Measurements from ENCODE around the gene SORL1-AS1.

The SORL1-AS1 gene

GRCh38 chr11:121445071-121445768 lies 7.5 kb downstream of the SORL1-AS1 start:
- Histone ChIP-seq H3K9ac (ENCODE audit: insufficient read depth in 1 of 2, low read length in 2 of 2) (no peak overlapping the region), H3K9me3 (ENCODE audit: control insufficient read depth in 4 of 4, insufficient read depth in 3 of 4, low read length in 3 of 4) (no peaks in the 10 kb centered on the region), H3K36me3 (ENCODE audit: control insufficient read depth in 4 of 4, insufficient read depth in 4 of 4, low read length in 4 of 4) (no peaks in the 10 kb centered on the region), H3K4me1 (ENCODE audit: control insufficient read depth in 5 of 5, insufficient read depth in 5 of 5, low read length in 5 of 5) (peaks cover 0 to 4% (median 3%) of the 10 kb centered on the region in 5 donors), H3K27me3 (ENCODE audit: control insufficient read depth in 3 of 3, insufficient read depth in 3 of 3, low read length in 2 of 3) (no peaks in the 10 kb centered on the region), H3K4me3 (no peak overlapping the region), H3K27ac (ENCODE audit: low read depth in 1 of 2, low read length in 1 of 2) (no peak overlapping the region)
- TF ChIP-seq CTCF (IDR thresholded peaks at IDR 0.05; ENCODE audit: control extremely low read depth, extremely low read depth) = no peak
- ATAC-seq (ENCODE audit: insufficient read depth, low FRiP score) = no peak
- DNase-seq = no peak
- 69 to 75% methylated on average over 14 of the region's 14 CpGs for WGBS, 2 donors

GRCh38 chr11:121444526-121444925 lies 8.2 kb downstream of the SORL1-AS1 start:
- 73 to 77% methylated on average over 3 of the region's 3 CpGs for WGBS, 2 donors

GRCh38 chr11:121443688-121444275 lies 9.0 kb downstream of the SORL1-AS1 start:
- ATAC-seq (ENCODE audit: insufficient read depth, low FRiP score) (no peak), DNase-seq (no peak)
- Histone ChIP-seq H3K4me3 (no peak overlapping the region), H3K9me3 (ENCODE audit: control insufficient read depth in 4 of 4, insufficient read depth in 3 of 4, low read length in 3 of 4) (no peaks in the 10 kb centered on the region), H3K27ac (ENCODE audit: low read depth in 1 of 2, low read length in 1 of 2) (no peak overlapping the region), H3K9ac (ENCODE audit: insufficient read depth in 1 of 2, low read length in 2 of 2) (no peak overlapping the region), H3K4me1 (ENCODE audit: control insufficient read depth in 5 of 5, insufficient read depth in 5 of 5, low read length in 5 of 5) (peaks cover 0 to 4% (median 3%) of the 10 kb centered on the region in 5 donors), H3K36me3 (ENCODE audit: control insufficient read depth in 4 of 4, insufficient read depth in 4 of 4, low read length in 4 of 4) (no peaks in the 10 kb centered on the region), H3K27me3 (ENCODE audit: control insufficient read depth in 3 of 3, insufficient read depth in 3 of 3, low read length in 2 of 3) (no peaks in the 10 kb centered on the region)
- TF ChIP-seq CTCF (IDR thresholded peaks at IDR 0.05; ENCODE audit: control extremely low read depth, extremely low read depth) = no peak
- 94 to 99% methylated on average over 4 of the region's 4 CpGs for WGBS, 2 donors

More at GRCh38 chr11:121444526-121444925, 8.2 kb downstream of the SORL1-AS1 start:
- Histone ChIP-seq H3K27ac (ENCODE audit: low read depth in 1 of 2, low read length in 1 of 2) (no peak overlapping the region), H3K9me3 (ENCODE audit: control insufficient read depth in 4 of 4, insufficient read depth in 3 of 4, low read length in 3 of 4) (no peaks in the 10 kb centered on the region), H3K4me1 (ENCODE audit: control insufficient read depth in 5 of 5, insufficient read depth in 5 of 5, low read length in 5 of 5) (peaks cover 0 to 4% (median 3%) of the 10 kb centered on the region in 5 donors), H3K27me3 (ENCODE audit: control insufficient read depth in 3 of 3, insufficient read depth in 3 of 3, low read length in 2 of 3) (no peaks in the 10 kb centered on the region), H3K36me3 (ENCODE audit: control insufficient read depth in 4 of 4, insufficient read depth in 4 of 4, low read length in 4 of 4) (no peaks in the 10 kb centered on the region), H3K4me3 (no peak overlapping the region), H3K9ac (ENCODE audit: insufficient read depth in 1 of 2, low read length in 2 of 2) (no peak overlapping the region)
- no peak for TF ChIP-seq CTCF (IDR thresholded peaks at IDR 0.05; ENCODE audit: control extremely low read depth, extremely low read depth)
- DNase-seq (no peak), ATAC-seq (ENCODE audit: insufficient read depth, low FRiP score) (no peak)
